Upper lobe of right lung (tissue), 1 donor: Measurements from ENCODE around the gene OSCP1. TPM values are rescaled to one million over a fixed set of nuclear protein-coding genes. Genes with fewer than 3 reads are reported as not detected.
A peak's percentile ranks its signal among the peaks of the same experiment; 100 is the strongest.

ENCODE experiments used
- ATAC-seq: fragments of 200-7000 bp; cut with Tn5 transposase; one replicate; pipeline ENCODE4 v1.9.1; 2020; ENCODE audit warnings: mild to moderate bottlenecking, moderate library complexity
- DNase-seq: peaks from one replicate; pipeline ENCODE4 v3.0.0-alpha.2; 2020
- H3K27ac ChIP-seq: fragments of 200-600 bp; one replicate; pipeline ENCODE4 v1.8.0; 2022
- H3K27me3 ChIP-seq: fragments of 200-600 bp; one replicate; pipeline ENCODE4 v1.8.0; 2022; ENCODE audit warnings: mild to moderate bottlenecking
- H3K36me3 ChIP-seq: fragments of 200-600 bp; one replicate; pipeline ENCODE4 v1.8.0; 2022
- H3K4me1 ChIP-seq: fragments of 200-600 bp; one replicate; pipeline ENCODE4 v1.8.0; 2022
- H3K4me3 ChIP-seq: fragments of 200-600 bp; one replicate; pipeline ENCODE4 v1.8.0; 2022; ENCODE audit warnings: mild to moderate bottlenecking
- H3K9me3 ChIP-seq: fragments of 200-600 bp; one replicate; pipeline ENCODE4 v1.8.0; 2022
- intact Hi-C: fragments of 100-400 bp; cut with DNase I; formaldehyde crosslinking; loops from one replicate; pipeline ENCODE4 v1.11.0; 2022
- total RNA-seq: library from RNA; stranded (reverse); fragmentation: NEBNext Ultra II Directional; extraction: Animal tissue kit (Norgen Biotek cat#: 25700); gene quantifications from one replicate; pipeline ENCODE4 v1.2.1, GENCODE V29; 2021
- TF ChIP-seq, protein P1 (sequence below): fragments of 200-600 bp; IDR thresholded peaks from one replicate; pipeline ENCODE4 v1.8.0; 2022; ENCODE audit warnings: antibody characterized with exemption
- donor health status: DM: no; HTN: yes; CAD: no; lungs with severe emphysema.

OSCP1 gene
- total RNA-seq, 1 donor from 2014 or later, result 8.2 TPM

DNA sequence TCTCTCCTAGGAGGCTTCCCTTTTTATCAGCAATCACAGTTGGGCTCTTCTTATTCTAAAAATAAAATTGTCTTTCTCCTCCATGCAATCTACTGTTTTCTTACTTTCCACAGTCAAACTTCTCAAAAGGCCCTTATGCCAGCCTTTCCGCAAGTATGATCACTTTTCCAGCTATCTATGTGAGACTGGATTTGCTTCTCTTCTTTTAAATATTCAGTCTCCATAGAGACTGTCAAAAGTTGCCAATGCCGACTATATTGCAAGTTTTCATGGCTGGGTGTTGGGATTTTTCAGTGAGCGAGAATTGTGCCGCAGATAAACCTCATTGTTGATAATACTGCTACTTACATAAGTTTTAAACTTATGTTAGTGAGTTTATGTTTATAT, 47.8 kb downstream of the OSCP1 start:
- no peak for ATAC-seq
- H3K4me1 ChIP-seq, result peaks cover 9% of the 10 kb centered on the region
- no peak for DNase-seq
- no peak overlapping the region for H3K4me3 ChIP-seq
- no peaks in the 10 kb centered on the region for H3K9me3 ChIP-seq
- H3K36me3 ChIP-seq, result no peaks in the 10 kb centered on the region
- no peak overlapping the region for H3K27ac ChIP-seq
- no peaks in the 10 kb centered on the region for H3K27me3 ChIP-seq
- intact Hi-C loops, result no loop called here
- TF ChIP-seq, protein P1, sequence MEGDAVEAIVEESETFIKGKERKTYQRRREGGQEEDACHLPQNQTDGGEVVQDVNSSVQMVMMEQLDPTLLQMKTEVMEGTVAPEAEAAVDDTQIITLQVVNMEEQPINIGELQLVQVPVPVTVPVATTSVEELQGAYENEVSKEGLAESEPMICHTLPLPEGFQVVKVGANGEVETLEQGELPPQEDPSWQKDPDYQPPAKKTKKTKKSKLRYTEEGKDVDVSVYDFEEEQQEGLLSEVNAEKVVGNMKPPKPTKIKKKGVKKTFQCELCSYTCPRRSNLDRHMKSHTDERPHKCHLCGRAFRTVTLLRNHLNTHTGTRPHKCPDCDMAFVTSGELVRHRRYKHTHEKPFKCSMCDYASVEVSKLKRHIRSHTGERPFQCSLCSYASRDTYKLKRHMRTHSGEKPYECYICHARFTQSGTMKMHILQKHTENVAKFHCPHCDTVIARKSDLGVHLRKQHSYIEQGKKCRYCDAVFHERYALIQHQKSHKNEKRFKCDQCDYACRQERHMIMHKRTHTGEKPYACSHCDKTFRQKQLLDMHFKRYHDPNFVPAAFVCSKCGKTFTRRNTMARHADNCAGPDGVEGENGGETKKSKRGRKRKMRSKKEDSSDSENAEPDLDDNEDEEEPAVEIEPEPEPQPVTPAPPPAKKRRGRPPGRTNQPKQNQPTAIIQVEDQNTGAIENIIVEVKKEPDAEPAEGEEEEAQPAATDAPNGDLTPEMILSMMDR, result no peak

GRCh38 chr1:36401602-36402503, 48.4 kb downstream of the OSCP1 start:
- intact Hi-C loops, result no loop called here
- Histone ChIP-seq H3K27ac (peak overlapping the region; percentile 65), H3K36me3 (no peaks in the 10 kb centered on the region), H3K9me3 (no peaks in the 10 kb centered on the region), H3K27me3 (no peaks in the 10 kb centered on the region), H3K4me1 (peaks cover 10% of the 10 kb centered on the region), H3K4me3 (peak overlapping the region; percentile 44)
- DNase-seq (peak; percentile 66), ATAC-seq (no peak)
- TF ChIP-seq, protein P1, result no peak

- H3K36me3 ChIP-seq, result no peaks in the 10 kb centered on the region
- DNase-seq (peak; percentile 91), ATAC-seq (peak; percentile 88)
- TF ChIP-seq, protein P1, result no peak
- H3K27ac ChIP-seq, result peak overlapping the region; percentile 65
- intact Hi-C loops, result no loop called here
- H3K4me1 ChIP-seq, result peaks cover 18% of the 10 kb centered on the region
- no peaks in the 10 kb centered on the region for H3K9me3 ChIP-seq
- no peaks in the 10 kb centered on the region for H3K27me3 ChIP-seq
- peak overlapping the region; percentile 44 for H3K4me3 ChIP-seq
Observed at GRCh38 chr1:36400825-36401601, 49.2 kb downstream of the OSCP1 start.

DNA sequence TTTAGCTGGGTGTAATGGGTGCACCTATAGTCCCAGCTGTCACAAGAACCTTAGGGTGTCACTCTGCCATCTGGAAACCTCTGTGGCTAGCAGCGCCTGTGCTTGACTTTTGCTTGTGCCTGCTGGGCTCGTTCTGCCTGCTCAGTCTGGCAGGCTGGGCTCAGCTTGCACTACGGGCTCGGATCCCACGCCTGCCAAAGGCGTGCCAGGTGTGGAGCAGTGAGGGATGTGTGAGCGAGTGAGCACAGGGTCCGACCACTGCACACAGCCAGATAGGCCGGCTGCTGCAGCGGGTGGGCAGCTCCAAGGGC, 49.8 kb downstream of the OSCP1 start:
- no peak for ATAC-seq
- Histone ChIP-seq H3K9me3 (no peaks in the 10 kb centered on the region), H3K4me3 (peak overlapping the region; percentile 44), H3K36me3 (no peaks in the 10 kb centered on the region), H3K27ac (peak overlapping the region; percentile 49), H3K4me1 (peaks cover 18% of the 10 kb centered on the region), H3K27me3 (no peaks in the 10 kb centered on the region)
- TF ChIP-seq, protein P1, result no peak
- intact Hi-C loops, result no loop called here
- DNase-seq, result no peak

DNA sequence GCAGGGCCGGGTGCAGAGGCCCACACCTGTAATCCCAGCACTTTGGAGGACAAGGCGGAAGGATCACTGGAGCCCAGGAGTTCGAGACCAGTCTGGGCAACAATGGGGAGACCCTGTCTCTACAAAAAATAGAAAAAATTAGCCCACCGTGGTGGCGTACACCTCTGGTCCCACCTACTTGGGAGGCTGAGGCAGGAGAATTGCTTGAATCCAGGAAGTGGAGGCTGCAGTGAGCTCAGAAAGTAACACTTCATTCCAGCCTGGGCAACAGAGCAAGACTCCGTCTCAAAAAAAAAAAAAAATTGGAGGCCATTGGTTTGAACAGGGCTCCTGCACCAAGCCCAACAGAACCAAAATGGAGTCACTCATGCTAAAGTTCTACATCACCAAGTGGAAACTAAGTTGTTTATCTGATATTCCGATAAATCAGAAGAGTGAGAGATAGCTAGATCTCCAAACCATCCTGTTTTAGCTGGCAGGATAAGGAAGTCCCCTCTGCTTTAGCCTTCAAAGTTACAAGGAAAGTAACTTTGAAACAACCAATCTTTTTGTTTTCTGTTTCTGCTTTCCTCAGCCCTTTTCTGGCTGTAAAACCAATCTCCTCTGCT, 51.8 kb downstream of the OSCP1 start:
- no peak for DNase-seq
- TF ChIP-seq, protein P1, result no peak
- ATAC-seq, result no peak
- intact Hi-C loops, result no loop called here
- Histone ChIP-seq H3K36me3 (peaks cover 8% of the 10 kb centered on the region), H3K4me3 (no peak overlapping the region), H3K27me3 (no peaks in the 10 kb centered on the region), H3K9me3 (no peaks in the 10 kb centered on the region), H3K27ac (peak overlapping the region; percentile 87), H3K4me1 (peaks cover 18% of the 10 kb centered on the region)
